SU-DHL-6 (cell line): Measurements from ENCODE around the gene ARAP1.

Experiments
- H2AFZ ChIP-seq: fragments of 200-600 bp; sonication (generic); 2 replicates; pipeline ENCODE4 v1.6.1; 2014; ENCODE audit warnings: low read depth, mild to moderate bottlenecking, moderate library complexity, mixed read lengths, antibody characterized with exemption, low read length; ENCODE audit not compliant: severe bottlenecking
- H3F3A ChIP-seq: fragments of 200-600 bp; shearing (Covaris generic); 2 replicates; pipeline ENCODE4 v1.6.0; 2016; ENCODE audit warnings: antibody characterized with exemption, mild to moderate bottlenecking; ENCODE audit not compliant: insufficient read depth
- H3K27ac ChIP-seq: fragments of 200-600 bp; sonication (generic); 2 replicates; pipeline ENCODE4 v1.5.1; 2016; ENCODE audit warnings: low read depth, mild to moderate bottlenecking, low read length, moderate library complexity, mixed read lengths
- H3K27me3 ChIP-seq: fragments of 200-600 bp; sonication (generic), shearing (Covaris generic); 2 replicates; pipeline ENCODE4 v1.6.0; 2014; ENCODE audit warnings: mild to moderate bottlenecking, low read length
- H3K36me3 ChIP-seq: fragments of 200-600 bp; sonication (generic); 2 replicates; pipeline ENCODE4 v1.6.1; 2014; ENCODE audit warnings: mild to moderate bottlenecking, low read length, mixed read lengths
- H3K4me2 ChIP-seq: fragments of 300-600, 200-600 bp; shearing (Covaris generic), sonication (generic); 2 replicates; pipeline ENCODE4 v1.6.0; 2014; ENCODE audit warnings: low read length, low read depth, mild to moderate bottlenecking; ENCODE audit not compliant: poor library complexity, severe bottlenecking
- H3K4me3 ChIP-seq: fragments of 200-600 bp; sonication (generic); 2 replicates; pipeline ENCODE4 v1.5.1; 2014; ENCODE audit warnings: antibody characterized with exemption, low read length, mild to moderate bottlenecking, mixed read lengths; ENCODE audit not compliant: insufficient read depth, poor library complexity, severe bottlenecking
- H3K79me2 ChIP-seq: fragments of 200-600 bp; sonication (generic); 2 replicates; pipeline ENCODE4 v1.6.1; 2014; ENCODE audit warnings: mild to moderate bottlenecking, low read length, moderate library complexity; ENCODE audit not compliant: insufficient read depth
- H3K9ac ChIP-seq: fragments of 200-600 bp; sonication (generic); 2 replicates; pipeline ENCODE4 v1.7.0; 2014; ENCODE audit warnings: mild to moderate bottlenecking, low read length
- H3K9me2 ChIP-seq: fragments of 200-600 bp; sonication (generic); replicated peaks from 2 replicates; pipeline ENCODE4 v1.6.1; 2014; ENCODE audit warnings: low read length; ENCODE audit not compliant: insufficient read depth
- H3K9me3 ChIP-seq: fragments of 200-600 bp; sonication (generic); 2 replicates; pipeline ENCODE4 v1.6.1; 2014; ENCODE audit warnings: low read length, mixed read lengths; ENCODE audit not compliant: insufficient read depth
- H4K20me1 ChIP-seq: fragments of 200-600 bp; sonication (generic); 2 replicates; pipeline ENCODE4 v1.6.1; 2014; ENCODE audit warnings: low read depth, mild to moderate bottlenecking, antibody characterized with exemption, low read length, moderate library complexity, mixed read lengths
- EZH2phosphoT487 ChIP-seq: fragments of 200-600 bp; sonication (generic), shearing (Covaris generic); conservative IDR thresholded peaks from 2 replicates; pipeline ENCODE4 v1.6.1; 2018; ENCODE audit warnings: mild to moderate bottlenecking, antibody characterized with exemption, low read length, moderate library complexity, mixed read lengths
- TF ChIP-seq, protein P1 (sequence below): fragments of 200-600 bp; sonication (generic); IDR thresholded peaks from one replicate; pipeline ENCODE4 v1.5.1; 2017; ENCODE audit warnings: antibody characterized with exemption, mild to moderate bottlenecking, low read length, moderate library complexity; ENCODE audit not compliant: insufficient read depth, poor library complexity, severe bottlenecking

The ARAP1 gene

DNA sequence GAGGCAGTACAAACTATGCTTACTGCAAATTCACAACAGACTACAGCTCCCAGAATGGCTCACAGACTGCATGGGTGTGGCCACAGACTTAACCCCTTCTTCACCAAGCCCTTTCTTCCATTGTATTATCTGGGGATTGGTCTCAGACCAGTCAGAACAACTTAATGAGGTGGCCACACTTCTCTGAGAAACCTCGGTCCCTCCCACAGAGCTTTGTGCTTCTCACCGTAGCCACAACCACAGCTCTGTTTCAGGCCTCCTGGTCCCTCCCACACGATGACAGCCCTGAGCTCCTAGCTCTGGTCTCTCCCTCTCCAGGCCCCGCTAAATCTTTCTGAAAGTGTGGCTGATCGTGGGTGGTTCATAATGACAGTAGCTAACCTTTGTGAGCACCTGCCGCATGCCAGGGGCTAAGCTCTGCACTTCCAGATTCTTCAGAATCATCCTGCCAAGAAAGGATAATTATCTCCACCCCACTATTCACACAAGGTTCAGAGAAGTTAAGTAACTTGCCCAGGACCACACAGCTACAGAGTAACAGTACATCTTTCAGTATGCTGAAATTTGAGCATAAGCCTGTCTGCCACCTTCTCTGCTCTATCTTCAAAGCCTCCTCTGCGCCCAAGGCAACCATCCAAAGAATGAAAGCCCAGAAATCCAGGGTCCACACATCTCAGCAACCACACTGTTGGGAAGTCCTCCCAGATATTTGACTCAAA is 83.4 kb downstream of the ARAP1 start:
- H3K9me2 ChIP-seq, result no peaks in the 10 kb centered on the region
- H3K9ac ChIP-seq, result no peak overlapping the region
- H3K27me3 ChIP-seq, result no peaks in the 10 kb centered on the region
- no peaks in the 10 kb centered on the region for H3F3A ChIP-seq
- H2AFZ ChIP-seq, result no peak overlapping the region
- H3K4me2 ChIP-seq, result no peak overlapping the region
- no peaks in the 10 kb centered on the region for H3K79me2 ChIP-seq
- no peak overlapping the region for H3K4me3 ChIP-seq
- no peak for TF ChIP-seq EZH2phosphoT487
- TF ChIP-seq, protein P1, sequence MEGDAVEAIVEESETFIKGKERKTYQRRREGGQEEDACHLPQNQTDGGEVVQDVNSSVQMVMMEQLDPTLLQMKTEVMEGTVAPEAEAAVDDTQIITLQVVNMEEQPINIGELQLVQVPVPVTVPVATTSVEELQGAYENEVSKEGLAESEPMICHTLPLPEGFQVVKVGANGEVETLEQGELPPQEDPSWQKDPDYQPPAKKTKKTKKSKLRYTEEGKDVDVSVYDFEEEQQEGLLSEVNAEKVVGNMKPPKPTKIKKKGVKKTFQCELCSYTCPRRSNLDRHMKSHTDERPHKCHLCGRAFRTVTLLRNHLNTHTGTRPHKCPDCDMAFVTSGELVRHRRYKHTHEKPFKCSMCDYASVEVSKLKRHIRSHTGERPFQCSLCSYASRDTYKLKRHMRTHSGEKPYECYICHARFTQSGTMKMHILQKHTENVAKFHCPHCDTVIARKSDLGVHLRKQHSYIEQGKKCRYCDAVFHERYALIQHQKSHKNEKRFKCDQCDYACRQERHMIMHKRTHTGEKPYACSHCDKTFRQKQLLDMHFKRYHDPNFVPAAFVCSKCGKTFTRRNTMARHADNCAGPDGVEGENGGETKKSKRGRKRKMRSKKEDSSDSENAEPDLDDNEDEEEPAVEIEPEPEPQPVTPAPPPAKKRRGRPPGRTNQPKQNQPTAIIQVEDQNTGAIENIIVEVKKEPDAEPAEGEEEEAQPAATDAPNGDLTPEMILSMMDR, result no peak
- peaks cover 11% of the 10 kb centered on the region; the same call in 1 of the 2 replicates for H3K9me3 ChIP-seq
- H4K20me1 ChIP-seq, result no peaks in the 10 kb centered on the region
- H3K36me3 ChIP-seq, result no peaks in the 10 kb centered on the region
- no peak overlapping the region for H3K27ac ChIP-seq

DNA sequence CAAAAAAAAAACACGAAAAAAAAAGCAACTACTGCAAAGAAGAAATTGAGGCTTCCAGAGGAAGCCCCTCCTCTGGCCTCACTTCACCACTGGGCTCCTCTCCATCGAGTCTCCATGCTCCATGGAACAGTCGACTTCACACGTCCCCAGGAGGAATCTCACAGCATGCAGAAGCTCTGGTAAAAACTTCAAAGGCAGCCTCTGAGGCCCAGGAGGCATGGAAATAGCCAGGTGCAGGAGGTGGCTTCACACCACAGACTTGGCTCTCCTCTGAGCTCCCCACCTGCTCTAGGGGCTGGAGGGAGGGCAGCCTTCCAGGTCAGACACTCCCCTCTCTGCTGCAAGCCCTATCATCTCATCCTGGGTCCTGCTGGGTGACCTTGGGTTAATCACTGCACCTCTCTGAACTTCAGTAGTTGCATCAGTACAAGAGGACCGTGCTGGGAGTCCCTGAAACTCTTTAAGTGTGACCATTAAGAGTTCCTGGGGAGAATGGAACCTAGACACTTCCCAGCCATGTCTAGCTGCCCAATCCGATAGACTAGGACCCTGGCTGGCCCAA is 86.2 kb downstream of the ARAP1 start:
- Histone ChIP-seq H3K9ac (no peak overlapping the region), H3K36me3 (no peaks in the 10 kb centered on the region), H3K27ac (no peak overlapping the region), H3K9me3 (peaks cover 11% of the 10 kb centered on the region; the same call in 1 of the 2 replicates), H4K20me1 (no peaks in the 10 kb centered on the region), H3K79me2 (no peaks in the 10 kb centered on the region), H3K27me3 (no peaks in the 10 kb centered on the region), H3K9me2 (no peaks in the 10 kb centered on the region), H3K4me2 (no peak overlapping the region), H3F3A (no peaks in the 10 kb centered on the region), H2AFZ (no peak overlapping the region), H3K4me3 (no peak overlapping the region)
- TF ChIP-seq, protein P1, result no peak
- TF ChIP-seq EZH2phosphoT487, result no peak

DNA sequence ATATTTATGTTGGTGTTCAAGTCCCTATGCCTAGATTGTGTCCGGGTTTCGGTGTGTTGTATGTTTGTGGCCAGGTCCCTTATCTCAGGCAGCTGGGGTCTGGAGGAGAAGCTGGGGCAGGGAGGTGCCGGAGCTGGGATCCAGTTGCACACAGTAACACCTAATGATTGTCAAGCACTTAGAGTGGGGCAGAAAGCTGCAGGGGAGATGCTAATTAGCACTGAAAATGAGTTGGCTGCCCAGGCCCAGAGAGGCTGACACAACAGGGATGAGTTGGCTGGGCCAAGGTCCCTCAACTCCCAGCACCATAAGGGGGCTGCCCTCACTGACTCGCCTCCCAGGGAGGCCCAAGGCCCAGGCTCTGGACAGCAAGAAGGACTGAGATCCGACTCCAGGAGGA is 90.2 kb downstream of the ARAP1 start:
- Histone ChIP-seq H3K9me2 (no peaks in the 10 kb centered on the region), H3K27me3 (no peaks in the 10 kb centered on the region)
- no peak for TF ChIP-seq EZH2phosphoT487
- TF ChIP-seq, protein P1, result no peak

More for the DNA sequence above, 90.2 kb downstream of the ARAP1 start:
- H3K4me3 ChIP-seq, result no peak overlapping the region
- no peaks in the 10 kb centered on the region for H3K36me3 ChIP-seq
- H3F3A ChIP-seq, result no peaks in the 10 kb centered on the region
- no peak overlapping the region for H2AFZ ChIP-seq
- H3K4me2 ChIP-seq, result no peak overlapping the region
- H3K79me2 ChIP-seq, result no peaks in the 10 kb centered on the region
- no peaks in the 10 kb centered on the region for H3K9me3 ChIP-seq
- H3K9ac ChIP-seq, result no peak overlapping the region
- no peaks in the 10 kb centered on the region for H4K20me1 ChIP-seq
- no peak overlapping the region for H3K27ac ChIP-seq
